ENCODE data around the gene CYP2B6.
"Not testable (repeated sequence)": the region's sequence is repeated elsewhere in the genome, so short reads cannot be mapped to it uniquely, and the experiment has no call there.

Gene CYP2B6

GRCh38 chr19:40990972-40991381 lies at the start of gene CYP2B6:
TSS of gene CYP2B6 (plus strand) at chr19:40991282. CDS start at chr19:40991306, 24 bp downstream.
- DNase-seq (ENCODE audit: low spot score), result no peak

- DNase-seq (ENCODE audit: low spot score), result no peak
These were observed 49.4 kb upstream of the CYP2B6 start for GRCh38 chr19:40941481-40942219.

- DNase-seq (ENCODE audit: low spot score), result no peak
These were observed 45.4 kb upstream of the CYP2B6 start for GRCh38 chr19:40945645-40946044.

GRCh38 chr19:40947114-40947513 lies 44.0 kb upstream of the CYP2B6 start:
- DNase-seq (ENCODE audit: low spot score), result no peak

GRCh38 chr19:40947573-40947972 lies 43.5 kb upstream of the CYP2B6 start:
- DNase-seq (ENCODE audit: low spot score), result no peak

GRCh38 chr19:40948580-40949299 lies 42.3 kb upstream of the CYP2B6 start:
- DNase-seq (ENCODE audit: low spot score), result no peak

- DNase-seq (ENCODE audit: low spot score), result no peak
These were observed 36.5 kb upstream of the CYP2B6 start for GRCh38 chr19:40954573-40954972.

GRCh38 chr19:40959338-40959737 lies 31.7 kb upstream of the CYP2B6 start:
- no peak for DNase-seq (ENCODE audit: low spot score)

- DNase-seq (ENCODE audit: low spot score), result no peak
These were observed 30.9 kb upstream of the CYP2B6 start for GRCh38 chr19:40960062-40960685.

- no peak for DNase-seq (ENCODE audit: low spot score)
These were observed 30.3 kb upstream of the CYP2B6 start for GRCh38 chr19:40960780-40961179.

- DNase-seq (ENCODE audit: low spot score), result no peak
These were observed 28.6 kb upstream of the CYP2B6 start for GRCh38 chr19:40962460-40962961.

GRCh38 chr19:40964361-40964760 lies 26.7 kb upstream of the CYP2B6 start:
- not testable (repeated sequence) for DNase-seq (ENCODE audit: low spot score)

GRCh38 chr19:40965351-40965750 lies 25.7 kb upstream of the CYP2B6 start:
- not testable (repeated sequence) for DNase-seq (ENCODE audit: low spot score)

- not testable (repeated sequence) for DNase-seq (ENCODE audit: low spot score)
These were observed 24.5 kb upstream of the CYP2B6 start for GRCh38 chr19:40966591-40966990.

- DNase-seq (ENCODE audit: low spot score), result not testable (repeated sequence)
These were observed 23.0 kb upstream of the CYP2B6 start for GRCh38 chr19:40968065-40968464.

GRCh38 chr19:40969721-40970120 lies 21.4 kb upstream of the CYP2B6 start:
- not testable (repeated sequence) for DNase-seq (ENCODE audit: low spot score)

- not testable (repeated sequence) for DNase-seq (ENCODE audit: low spot score)
These were observed 20.4 kb upstream of the CYP2B6 start for GRCh38 chr19:40970396-40971345.

GRCh38 chr19:40974633-40975037 lies 16.4 kb upstream of the CYP2B6 start:
- DNase-seq (ENCODE audit: low spot score), result peak; percentile 65

- DNase-seq (ENCODE audit: low spot score), result no peak
These were observed 14.9 kb upstream of the CYP2B6 start for GRCh38 chr19:40976134-40976533.

- DNase-seq (ENCODE audit: low spot score), result no peak
These were observed 14.4 kb upstream of the CYP2B6 start for GRCh38 chr19:40976724-40977123.

- DNase-seq (ENCODE audit: low spot score), result not testable (repeated sequence)
These were observed 11.3 kb upstream of the CYP2B6 start for GRCh38 chr19:40979759-40980158.
